ENCODE data around the gene DES. TPM values are rescaled to one million over a fixed set of nuclear protein-coding genes. Genes with fewer than 3 reads are reported as not detected.

The DES gene
- total RNA-seq, 4 donors from 2014 or later, result 19.4 to 163 (median 37.8) TPM

GRCh38 chr2:219472629-219473187, 54.5 kb downstream of the DES start:
- no peak for DNase-seq (ENCODE audit: low spot score in 2 of 2)
- intact Hi-C loops (cut with DNase I; ENCODE audit: low total_unique reads), result no loop called here
- TF ChIP-seq, protein P1, sequence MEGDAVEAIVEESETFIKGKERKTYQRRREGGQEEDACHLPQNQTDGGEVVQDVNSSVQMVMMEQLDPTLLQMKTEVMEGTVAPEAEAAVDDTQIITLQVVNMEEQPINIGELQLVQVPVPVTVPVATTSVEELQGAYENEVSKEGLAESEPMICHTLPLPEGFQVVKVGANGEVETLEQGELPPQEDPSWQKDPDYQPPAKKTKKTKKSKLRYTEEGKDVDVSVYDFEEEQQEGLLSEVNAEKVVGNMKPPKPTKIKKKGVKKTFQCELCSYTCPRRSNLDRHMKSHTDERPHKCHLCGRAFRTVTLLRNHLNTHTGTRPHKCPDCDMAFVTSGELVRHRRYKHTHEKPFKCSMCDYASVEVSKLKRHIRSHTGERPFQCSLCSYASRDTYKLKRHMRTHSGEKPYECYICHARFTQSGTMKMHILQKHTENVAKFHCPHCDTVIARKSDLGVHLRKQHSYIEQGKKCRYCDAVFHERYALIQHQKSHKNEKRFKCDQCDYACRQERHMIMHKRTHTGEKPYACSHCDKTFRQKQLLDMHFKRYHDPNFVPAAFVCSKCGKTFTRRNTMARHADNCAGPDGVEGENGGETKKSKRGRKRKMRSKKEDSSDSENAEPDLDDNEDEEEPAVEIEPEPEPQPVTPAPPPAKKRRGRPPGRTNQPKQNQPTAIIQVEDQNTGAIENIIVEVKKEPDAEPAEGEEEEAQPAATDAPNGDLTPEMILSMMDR (IDR thresholded peaks at IDR 0.05), result no peak
- TF ChIP-seq POLR2A (IDR thresholded peaks at IDR 0.05), result no peak
- no peak overlapping the region for H3K4me3 ChIP-seq (ENCODE audit: low read depth, poor library complexity, severe bottlenecking)
- 82 to 95% methylated on average over 10 to 11 of the region's 12 CpGs for WGBS, 2 donors

- WGBS, 2 donors, result 89 to 95% methylated on average over 12 to 18 of the region's 18 CpGs
- no peak overlapping the region for H3K4me3 ChIP-seq (ENCODE audit: low read depth, poor library complexity, severe bottlenecking)
- intact Hi-C loops (cut with DNase I; ENCODE audit: low total_unique reads), result no loop called here
- no peak for DNase-seq (ENCODE audit: low spot score in 2 of 2)
- TF ChIP-seq, protein P1 (IDR thresholded peaks at IDR 0.05), result no peak
- no peak for TF ChIP-seq POLR2A (IDR thresholded peaks at IDR 0.05)
Observed at GRCh38 chr2:219473511-219473910, 55.3 kb downstream of the DES start.

GRCh38 chr2:219474285-219475060, 56.3 kb downstream of the DES start:
- 74 to 76% methylated on average over 11 of the region's 11 CpGs for WGBS, 2 donors
- intact Hi-C loops (cut with DNase I; ENCODE audit: low total_unique reads), result no loop called here
- TF ChIP-seq POLR2A (IDR thresholded peaks at IDR 0.05), result no peak
- TF ChIP-seq, protein P1 (IDR thresholded peaks at IDR 0.05), result no peak
- H3K4me3 ChIP-seq (ENCODE audit: low read depth, poor library complexity, severe bottlenecking), result no peak overlapping the region
- no peak for DNase-seq (ENCODE audit: low spot score in 2 of 2)

- TF ChIP-seq, protein P1 (IDR thresholded peaks at IDR 0.05), result no peak
- TF ChIP-seq POLR2A (IDR thresholded peaks at IDR 0.05), result no peak
- H3K4me3 ChIP-seq (ENCODE audit: low read depth, poor library complexity, severe bottlenecking), result no peak overlapping the region
- intact Hi-C loops (cut with DNase I; ENCODE audit: low total_unique reads), result no loop called here
- DNase-seq (ENCODE audit: low spot score in 2 of 2), result no peak
- 84 to 85% methylated on average over 6 of the region's 6 CpGs for WGBS, 2 donors
Observed at GRCh38 chr2:219475278-219475677, 57.1 kb downstream of the DES start.

DNA sequence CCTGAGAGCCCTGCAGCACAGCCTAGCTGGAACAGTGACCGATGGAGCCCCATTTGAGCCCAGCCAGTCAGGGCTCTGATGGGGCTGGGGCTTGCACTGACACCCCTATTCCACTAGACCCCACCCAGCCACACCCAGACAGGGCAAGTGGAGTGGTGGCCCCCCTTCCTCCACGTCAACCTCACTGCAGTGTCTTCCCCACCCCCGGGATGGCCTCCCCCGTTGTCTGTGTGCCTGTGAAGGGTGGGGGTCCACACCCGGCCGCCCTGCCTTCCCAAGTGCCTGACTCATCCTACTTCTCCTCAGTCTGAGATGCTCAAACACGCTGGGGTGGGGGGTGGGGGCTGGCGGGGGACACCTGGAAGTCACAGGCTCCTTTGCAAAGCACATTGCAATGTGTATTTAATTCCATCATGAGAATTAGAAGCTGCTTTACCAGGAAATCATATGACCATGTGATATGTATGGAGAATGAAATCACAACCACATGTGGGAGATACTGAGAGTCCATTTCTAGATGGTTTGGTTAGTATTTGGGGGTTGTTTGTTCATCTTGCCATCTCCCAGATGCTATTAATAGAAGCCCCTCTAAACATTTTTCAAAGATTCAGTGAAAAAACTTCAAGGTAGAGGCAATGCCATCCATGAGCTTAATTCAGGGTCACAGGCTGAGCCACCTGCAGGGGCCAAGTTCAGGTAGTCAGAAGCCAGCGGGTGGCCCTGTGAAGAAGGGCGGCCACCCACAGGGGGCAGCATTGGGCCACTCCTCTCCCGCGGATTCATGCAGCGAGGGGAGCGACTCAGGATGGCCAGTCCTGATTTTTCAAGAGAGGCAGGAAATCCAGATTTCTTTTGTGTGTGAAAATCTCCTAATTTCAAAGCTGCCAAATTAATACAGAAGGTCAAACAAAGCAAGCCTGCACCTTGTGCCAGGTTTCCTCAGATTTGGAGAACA, 57.8 kb downstream of the DES start:
- WGBS, 2 donors, result 40 to 42% methylated on average over 14 of the region's 14 CpGs
- intact Hi-C loops (cut with DNase I; ENCODE audit: low total_unique reads), result no loop called here
- DNase-seq (ENCODE audit: low spot score in 2 of 2), result peak in 1 of 2 donors; percentile 93
- TF ChIP-seq POLR2A (IDR thresholded peaks at IDR 0.05), result no peak
- TF ChIP-seq, protein P1 (IDR thresholded peaks at IDR 0.05), result no peak
- no peak overlapping the region for H3K4me3 ChIP-seq (ENCODE audit: low read depth, poor library complexity, severe bottlenecking)

Other genes starting within 250 kb of the DES start
- 1 to 10 TPM in 2 of 4 donors, under 1 TPM in 2; 0.10 to 4.4 (median 1.0) TPM for gene SLC23A3, start 248.3 kb upstream of the DES start, total RNA-seq
- 10 to 100 TPM; 48.0 to 76.7 (median 66.9) TPM for gene CNPPD1, start 241.5 kb upstream of the DES start, total RNA-seq
- gene RETREG2, start 240.1 kb upstream of the DES start, total RNA-seq, result 100 to 1,000 TPM in 2 of 4 donors, 10 to 100 TPM in 2; 88.7 to 110 (median 98.3) TPM
- 10 to 100 TPM; 63.0 to 76.4 (median 63.3) TPM for gene ZFAND2B, start 211.6 kb upstream of the DES start, total RNA-seq
- 10 to 100 TPM; 16.9 to 33.1 (median 18.6) TPM for gene ABCB6, start 199.4 kb upstream of the DES start, total RNA-seq
- gene ATG9A, start 188.7 kb upstream of the DES start, total RNA-seq, result 10 to 100 TPM; 57.6 to 92.8 (median 61.9) TPM
- gene ANKZF1, start 188.6 kb upstream of the DES start, total RNA-seq, result 10 to 100 TPM; 45.9 to 97.6 (median 52.5) TPM
- 1 to 10 TPM; 1.6 to 7.7 (median 3.9) TPM for gene GLB1L, start 172.9 kb upstream of the DES start, total RNA-seq
- gene STK16, start 172.9 kb upstream of the DES start, total RNA-seq, result 10 to 100 TPM; 12.9 to 26.4 (median 13.8) TPM
- not detected for gene TUBA4B, start 165.1 kb upstream of the DES start, total RNA-seq
- gene TUBA4A, start 164.5 kb upstream of the DES start, total RNA-seq, result 100 to 1,000 TPM; 181 to 522 (median 240) TPM
- gene DNAJB2, start 139.0 kb upstream of the DES start, total RNA-seq, result 100 to 1,000 TPM; 125 to 152 (median 140) TPM
- under 1 TPM in 1 of 4 donors, not detected in 3; 0.23 TPM for gene PTPRN, start 109.0 kb upstream of the DES start, total RNA-seq
- gene RESP18, start 85.6 kb upstream of the DES start, total RNA-seq, result not detected
- gene DNPEP, start 30.5 kb upstream of the DES start, total RNA-seq, result 10 to 100 TPM; 52.7 to 64.0 (median 57.6) TPM
- 10 to 100 TPM in 1 of 4 donors, 1 to 10 TPM in 3; 3.3 to 11.4 (median 5.3) TPM for gene SPEG, start 16.5 kb downstream of the DES start, total RNA-seq
- 10 to 100 TPM in 3 of 4 donors, 1 to 10 TPM in 1; 5.4 to 29.9 (median 19.8) TPM for gene GMPPA, start 80.5 kb downstream of the DES start, total RNA-seq
- under 1 TPM in 1 of 4 donors, not detected in 3; 0.26 TPM for gene ASIC4, start 96.1 kb downstream of the DES start, total RNA-seq
- 10 to 100 TPM; 37.8 to 73.1 (median 58.4) TPM for gene CHPF, start 125.4 kb downstream of the DES start, total RNA-seq
- 1 to 10 TPM in 2 of 4 donors, under 1 TPM in 2; 0.17 to 2.1 (median 1.0) TPM for gene TMEM198, start 125.7 kb downstream of the DES start, total RNA-seq
- gene OBSL1, start 153.2 kb downstream of the DES start, total RNA-seq, result 10 to 100 TPM; 34.2 to 52.7 (median 42.7) TPM
- 1 to 10 TPM in 1 of 4 donors, under 1 TPM in 2, not detected in 1; 0.58 to 1.4 (median 0.84) TPM for gene INHA, start 153.9 kb downstream of the DES start, total RNA-seq
- gene STK11IP, start 179.5 kb downstream of the DES start, total RNA-seq, result 10 to 100 TPM; 13.3 to 37.8 (median 18.9) TPM
- 1 to 10 TPM in 2 of 4 donors, under 1 TPM in 2; 0.34 to 2.1 (median 0.90) TPM for gene SLC4A3, start 209.3 kb downstream of the DES start, total RNA-seq